GM12892 (cell line): Measurements from ENCODE around the gene H6PD.
A peak's percentile ranks its signal among the peaks of the same experiment; 100 is the strongest.

Source experiments
- DNase-seq: peaks from one replicate; pipeline ENCODE4 v3.0.0; 2011; ENCODE audit not compliant: insufficient read length
- FAIRE-seq: peaks from 2 replicates; lab custom pipeline; 2011; peaks lifted over from hg19 to GRCh38; lab: Jason Lieb, UNC
- POLR2A ChIP-seq: IDR thresholded peaks from 2 replicates; pipeline ENCODE4 v1.6.1; 2011; ENCODE audit warnings: low read depth, low read length, control low read depth
- POLR2AphosphoS5 ChIP-seq: IDR thresholded peaks from 2 replicates; pipeline ENCODE4 v1.6.1; 2011; ENCODE audit warnings: low read depth, low read length, control low read depth
- TAF1 ChIP-seq: IDR thresholded peaks from 2 replicates; pipeline ENCODE4 v1.6.1; 2011; ENCODE audit warnings: low read depth, mild to moderate bottlenecking, control low read depth, low read length, borderline replicate concordance

Gene H6PD

GRCh38 chr1:9253453-9254105, 19.0 kb downstream of the H6PD start:
- FAIRE-seq: no peak
- TF ChIP-seq POLR2AphosphoS5 (no peak), POLR2A (no peak), TAF1 (no peak)

DNA sequence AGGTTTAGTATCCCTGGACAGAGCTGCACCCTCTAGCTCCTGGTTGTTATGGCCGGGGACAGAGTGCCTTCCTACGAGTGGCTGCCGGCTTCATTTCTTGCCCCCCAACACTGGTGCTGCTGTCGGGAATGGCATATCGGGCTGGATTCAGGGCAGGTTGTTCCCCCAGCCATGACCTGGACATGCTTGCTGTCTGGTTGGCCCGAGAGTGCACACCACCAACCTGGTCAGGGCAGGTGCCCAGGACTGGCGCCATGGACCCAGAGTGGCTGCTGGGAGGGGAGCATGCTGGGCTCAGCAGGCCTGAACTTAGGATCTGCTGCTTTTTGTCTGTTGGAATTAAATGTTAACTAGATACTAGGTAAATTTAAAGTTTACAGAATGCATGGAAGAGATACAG, 21.8 kb downstream of the H6PD start:
- TF ChIP-seq POLR2A (no peak), TAF1 (no peak), POLR2AphosphoS5 (no peak)
- DNase-seq (no peak), FAIRE-seq (no peak)

More at GRCh38 chr1:9253453-9254105, 19.0 kb downstream of the H6PD start:
- DNase-seq: no peak

DNA sequence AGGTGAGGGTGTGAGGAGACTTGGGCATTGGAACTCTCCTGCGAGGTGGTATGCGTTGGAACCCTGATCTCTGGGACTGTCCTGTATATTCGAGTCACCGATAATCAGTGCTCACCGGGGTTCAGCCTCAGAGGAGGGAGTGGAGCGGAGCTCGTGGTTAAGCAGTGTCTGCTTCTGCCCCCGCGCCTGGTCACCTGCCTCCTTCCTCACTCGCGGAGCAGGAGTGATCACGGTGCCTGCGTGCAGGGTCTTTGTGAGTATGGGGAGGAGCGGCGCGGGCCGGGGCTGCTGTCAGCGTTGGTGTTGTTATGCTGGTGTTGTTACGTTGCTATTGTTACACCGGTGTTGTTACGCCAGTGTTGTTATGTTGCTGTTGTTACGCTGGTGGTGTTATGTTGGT, 23.3 kb downstream of the H6PD start:
- TF ChIP-seq TAF1: no peak
- no peak for TF ChIP-seq POLR2A
- no peak for TF ChIP-seq POLR2AphosphoS5
- DNase-seq: no peak
- FAIRE-seq: no peak

- FAIRE-seq: peak; percentile 83
- TF ChIP-seq POLR2AphosphoS5: no peak
- TF ChIP-seq TAF1: no peak
- TF ChIP-seq POLR2A: no peak
- no peak for DNase-seq
Observed at GRCh38 chr1:9258629-9259028, 24.1 kb downstream of the H6PD start.

GRCh38 chr1:9260059-9260766, 25.6 kb downstream of the H6PD start:
- FAIRE-seq: peak; percentile 92
- no peak for DNase-seq
- TF ChIP-seq TAF1: no peak
- no peak for TF ChIP-seq POLR2A
- TF ChIP-seq POLR2AphosphoS5: no peak

DNA sequence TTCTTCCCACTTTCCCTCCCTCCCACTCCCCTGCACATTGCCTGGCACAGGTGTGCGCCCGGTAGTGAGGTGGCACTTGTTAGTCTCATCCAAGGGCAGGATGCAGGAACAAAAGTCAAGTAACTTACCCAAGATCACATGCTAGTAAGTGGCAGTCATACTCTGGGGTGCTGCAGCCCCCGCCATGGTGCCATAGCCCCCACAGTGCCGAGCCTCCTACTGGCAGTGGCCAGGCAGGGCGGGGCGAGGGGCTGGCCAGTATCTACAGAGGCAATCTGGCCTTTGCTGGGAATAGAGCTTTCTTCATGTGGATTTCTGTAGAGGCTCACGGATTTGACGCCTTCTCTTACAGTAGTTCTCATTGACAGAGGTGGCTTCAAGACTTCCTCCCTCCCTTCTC, 26.9 kb downstream of the H6PD start:
- no peak for DNase-seq
- no peak for FAIRE-seq
- no peak for TF ChIP-seq POLR2AphosphoS5
- no peak for TF ChIP-seq POLR2A
- TF ChIP-seq TAF1: no peak

GRCh38 chr1:9262096-9262986, 27.8 kb downstream of the H6PD start:
- DNase-seq (no peak), FAIRE-seq (no peak)
- TF ChIP-seq POLR2AphosphoS5 (no peak), TAF1 (no peak), POLR2A (no peak)

DNA sequence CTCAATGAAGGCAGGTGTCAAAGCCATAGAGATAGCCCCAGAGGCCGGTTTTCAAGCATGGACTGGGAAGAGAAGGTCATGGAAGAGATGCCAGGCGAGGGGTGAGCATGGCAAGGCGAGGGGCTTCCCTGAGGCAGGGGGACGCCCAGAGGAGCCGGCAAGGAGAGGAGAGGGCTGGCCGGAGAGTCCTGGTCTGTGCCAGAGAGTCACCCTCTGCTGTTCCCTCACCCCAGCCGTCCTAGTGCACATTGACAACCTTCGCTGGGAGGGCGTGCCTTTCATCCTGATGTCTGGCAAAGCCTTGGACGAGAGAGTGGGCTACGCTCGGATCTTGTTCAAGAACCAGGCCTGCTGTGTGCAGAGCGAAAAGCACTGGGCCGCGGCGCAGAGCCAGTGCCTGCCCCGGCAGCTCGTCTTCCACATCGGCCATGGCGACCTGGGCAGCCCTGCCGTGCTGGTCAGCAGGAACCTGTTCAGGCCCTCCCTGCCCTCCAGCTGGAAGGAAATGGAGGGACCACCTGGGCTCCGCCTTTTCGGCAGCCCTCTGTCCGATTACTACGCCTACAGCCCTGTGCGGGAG, 28.8 kb downstream of the H6PD start:
- TF ChIP-seq POLR2AphosphoS5 (no peak), TAF1 (no peak), POLR2A (no peak)
- no peak for DNase-seq
- no peak for FAIRE-seq

GRCh38 chr1:9263984-9264872, 29.7 kb downstream of the H6PD start:
- DNase-seq (no peak), FAIRE-seq (no peak)
- TF ChIP-seq TAF1: no peak
- no peak for TF ChIP-seq POLR2AphosphoS5
- no peak for TF ChIP-seq POLR2A

- FAIRE-seq: no peak
- no peak for DNase-seq
- TF ChIP-seq POLR2A: no peak
- no peak for TF ChIP-seq POLR2AphosphoS5
- no peak for TF ChIP-seq TAF1
Observed at GRCh38 chr1:9265037-9265436, 30.5 kb downstream of the H6PD start.

DNA sequence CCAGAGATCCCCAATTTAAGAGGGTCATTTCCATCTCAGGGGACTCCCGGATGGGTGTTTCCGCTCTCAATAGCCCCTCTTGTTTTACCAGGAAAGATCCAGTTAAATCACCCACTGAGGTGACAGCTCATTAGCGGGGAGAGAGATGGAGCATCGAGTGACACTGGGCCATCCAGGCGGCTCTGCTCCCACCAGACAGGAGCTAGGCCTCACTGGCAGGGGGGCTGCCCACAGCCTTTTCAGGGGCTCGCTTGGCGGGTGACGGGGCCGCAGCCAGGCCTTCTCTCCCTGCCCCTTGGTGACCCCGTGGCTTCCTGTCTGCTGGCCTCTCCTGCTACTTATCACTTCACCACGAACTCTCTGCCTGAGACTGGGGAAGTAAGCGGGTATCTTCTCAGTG, 31.4 kb downstream of the H6PD start:
- no peak for TF ChIP-seq POLR2AphosphoS5
- TF ChIP-seq POLR2A: no peak
- no peak for TF ChIP-seq TAF1
- FAIRE-seq (no peak), DNase-seq (no peak)
